Measurements from ENCODE around the gene TPRG1.

GRCh38 chr3:189169728-189170127 lies 2.0 kb upstream of the TPRG1 start:
- TF ChIP-seq GATA2 (IDR thresholded peaks at IDR 0.05; ENCODE audit: low read depth, low read length) (no peak), GATA3 (IDR thresholded peaks at IDR 0.05; ENCODE audit: low read depth, low read length) (no peak)

All from SH-SY5Y (cell line).